HS-27A (cell line): ENCODE measurements around the gene TMEM47.

ENCODE experiments used
- DNase-seq: peaks from one replicate; pipeline ENCODE4 v3.0.0-alpha.2; 2012; ENCODE audit warnings: low read depth, missing footprints

The TMEM47 gene

DNA sequence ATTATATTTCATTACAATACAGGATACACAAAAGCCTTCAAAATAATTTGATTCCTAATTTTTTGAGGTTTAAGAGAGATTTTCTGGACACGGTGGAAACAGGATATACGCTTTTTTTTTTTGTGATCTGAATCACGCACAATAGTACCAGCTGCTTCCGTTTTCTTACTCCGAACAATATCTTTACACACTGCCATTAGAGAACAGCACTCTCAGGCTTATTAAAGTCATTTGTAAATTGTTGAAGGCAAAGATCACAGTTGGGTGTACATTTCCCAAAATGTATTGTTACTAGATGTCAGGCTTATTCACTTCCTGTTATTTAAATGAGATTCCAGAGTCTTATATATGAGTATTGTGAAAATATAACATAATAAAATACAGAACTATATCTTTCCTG lies 71.5 kb downstream of the TMEM47 start:
- DNase-seq: no peak

DNA sequence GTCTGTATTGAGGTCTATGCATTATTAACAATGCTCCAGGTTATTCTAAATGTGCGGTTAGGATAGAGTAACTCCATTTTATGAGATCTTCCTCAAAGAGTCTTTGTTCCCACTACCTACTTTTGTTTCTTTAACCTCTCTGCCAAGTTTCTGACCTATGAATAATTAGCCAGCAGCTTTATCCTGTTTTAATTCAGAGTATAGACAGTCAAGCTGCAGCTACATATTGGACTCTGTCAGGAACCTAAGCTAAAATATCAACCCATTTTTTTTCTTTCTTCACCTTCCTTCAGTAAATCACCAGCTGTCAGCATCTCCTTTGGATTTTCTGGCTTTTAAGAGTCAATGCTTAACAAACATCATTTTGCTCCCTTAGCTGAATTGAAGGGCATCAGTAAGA lies 72.3 kb downstream of the TMEM47 start:
- DNase-seq: no peak

DNA sequence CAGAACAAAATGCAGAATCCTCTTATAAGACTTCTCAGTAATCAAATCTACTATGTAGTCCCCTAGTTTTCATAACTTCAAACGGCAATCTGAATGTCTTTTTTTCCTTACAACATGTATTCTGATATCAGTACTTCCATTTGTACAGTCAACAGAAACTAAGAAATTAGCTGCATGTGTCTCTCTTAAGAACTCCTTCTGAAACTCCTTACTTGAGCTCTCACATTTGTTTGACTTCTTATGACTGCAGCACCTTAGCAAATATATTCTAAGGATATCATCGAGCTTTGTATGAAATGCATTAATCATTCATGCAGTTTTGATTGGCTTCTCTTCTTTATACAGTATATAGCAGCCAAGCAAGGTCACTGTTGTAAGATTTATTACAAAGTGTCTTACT lies 77.0 kb downstream of the TMEM47 start:
- no peak for DNase-seq

DNA sequence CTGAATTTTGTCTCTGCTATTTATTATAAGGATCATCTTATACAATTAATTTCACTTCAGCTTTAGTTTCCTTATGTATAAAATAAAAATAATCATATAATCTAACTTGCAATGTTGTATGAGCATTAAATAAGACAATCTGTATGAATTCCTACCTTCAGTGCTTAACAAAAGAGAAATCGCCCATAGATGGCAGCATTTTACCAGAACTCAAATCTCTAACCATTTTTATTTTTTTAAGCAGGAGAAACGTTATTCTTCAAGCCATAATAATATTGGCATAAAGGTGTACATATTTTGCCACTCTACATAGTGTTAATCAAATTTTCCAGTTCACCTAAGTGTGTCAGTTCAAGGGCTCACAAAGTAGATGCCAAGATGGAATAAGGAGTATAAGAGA lies 78.8 kb downstream of the TMEM47 start:
- DNase-seq: no peak
